ENCODE measurements around the gene GPC6.

DNA sequence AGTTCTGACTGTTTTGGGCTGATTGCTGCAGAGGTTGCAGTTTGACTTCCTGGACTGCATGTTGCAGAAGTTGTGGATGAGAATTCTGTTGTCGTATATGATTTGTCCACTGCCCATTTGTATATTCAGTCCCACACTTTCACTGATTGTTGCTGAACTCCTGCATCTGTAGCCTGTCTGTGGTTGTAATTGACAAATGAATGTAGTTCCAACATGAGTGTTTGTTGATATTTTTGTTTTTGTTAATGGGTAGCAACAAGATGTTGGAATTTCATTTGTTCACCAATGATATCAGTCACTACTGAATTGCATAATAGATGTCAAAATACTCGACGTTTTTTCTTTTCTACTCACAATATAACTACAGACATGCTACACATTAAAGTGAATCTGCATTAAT lies 719.0 kb downstream of the GPC6 start:
- TF ChIP-seq, protein P1, sequence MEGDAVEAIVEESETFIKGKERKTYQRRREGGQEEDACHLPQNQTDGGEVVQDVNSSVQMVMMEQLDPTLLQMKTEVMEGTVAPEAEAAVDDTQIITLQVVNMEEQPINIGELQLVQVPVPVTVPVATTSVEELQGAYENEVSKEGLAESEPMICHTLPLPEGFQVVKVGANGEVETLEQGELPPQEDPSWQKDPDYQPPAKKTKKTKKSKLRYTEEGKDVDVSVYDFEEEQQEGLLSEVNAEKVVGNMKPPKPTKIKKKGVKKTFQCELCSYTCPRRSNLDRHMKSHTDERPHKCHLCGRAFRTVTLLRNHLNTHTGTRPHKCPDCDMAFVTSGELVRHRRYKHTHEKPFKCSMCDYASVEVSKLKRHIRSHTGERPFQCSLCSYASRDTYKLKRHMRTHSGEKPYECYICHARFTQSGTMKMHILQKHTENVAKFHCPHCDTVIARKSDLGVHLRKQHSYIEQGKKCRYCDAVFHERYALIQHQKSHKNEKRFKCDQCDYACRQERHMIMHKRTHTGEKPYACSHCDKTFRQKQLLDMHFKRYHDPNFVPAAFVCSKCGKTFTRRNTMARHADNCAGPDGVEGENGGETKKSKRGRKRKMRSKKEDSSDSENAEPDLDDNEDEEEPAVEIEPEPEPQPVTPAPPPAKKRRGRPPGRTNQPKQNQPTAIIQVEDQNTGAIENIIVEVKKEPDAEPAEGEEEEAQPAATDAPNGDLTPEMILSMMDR (IDR thresholded peaks at IDR 0.05): no peak
- TF ChIP-seq EZH2 (IDR thresholded peaks at IDR 0.05) (no peak), EZH2phosphoT487 (IDR thresholded peaks at IDR 0.05) (no peak)

All from neural progenitor cell (in vitro differentiated cells).